Measurements from ENCODE around the gene OSBPL3.
"Not testable (repeated sequence)": the region's sequence is repeated elsewhere in the genome, so short reads cannot be mapped to it uniquely, and the experiment has no call there.

Gene OSBPL3

GRCh38 chr7:24916463-24917040 is 63.4 kb downstream of the OSBPL3 start:
- no peak for DNase-seq

GRCh38 chr7:24914465-24914859 is 65.5 kb downstream of the OSBPL3 start:
- DNase-seq, result no peak

GRCh38 chr7:24913801-24914464 is 66.0 kb downstream of the OSBPL3 start:
- no peak for DNase-seq

- no peak for DNase-seq
Observed at GRCh38 chr7:24912874-24913514, 67.0 kb downstream of the OSBPL3 start.

- DNase-seq, result no peak
Observed at GRCh38 chr7:24912424-24912823, 67.6 kb downstream of the OSBPL3 start.

GRCh38 chr7:24911213-24911603 is 68.8 kb downstream of the OSBPL3 start:
- no peak for DNase-seq

- DNase-seq, result no peak
Observed at GRCh38 chr7:24910551-24911212, 69.3 kb downstream of the OSBPL3 start.

GRCh38 chr7:24908727-24909126 is 71.3 kb downstream of the OSBPL3 start:
- DNase-seq, result no peak

- no peak for DNase-seq
Observed at GRCh38 chr7:24908166-24908565, 71.8 kb downstream of the OSBPL3 start.

GRCh38 chr7:24907311-24907886 is 72.6 kb downstream of the OSBPL3 start:
- DNase-seq, result no peak

GRCh38 chr7:24905996-24906770 is 73.8 kb downstream of the OSBPL3 start:
- no peak for DNase-seq

- not testable (repeated sequence) for DNase-seq
Observed at GRCh38 chr7:24903992-24904391, 76.0 kb downstream of the OSBPL3 start.

GRCh38 chr7:24903559-24903958 is 76.4 kb downstream of the OSBPL3 start:
- DNase-seq, result no peak

GRCh38 chr7:24902931-24903330 is 77.0 kb downstream of the OSBPL3 start:
- DNase-seq, result no peak

GRCh38 chr7:24902276-24902675 is 77.7 kb downstream of the OSBPL3 start:
- no peak for DNase-seq

- DNase-seq, result no peak
Observed at GRCh38 chr7:24899905-24900304, 80.1 kb downstream of the OSBPL3 start.

GRCh38 chr7:24899161-24899560 is 80.8 kb downstream of the OSBPL3 start:
- no peak for DNase-seq

GRCh38 chr7:24898691-24899090 is 81.3 kb downstream of the OSBPL3 start:
- DNase-seq, result no peak

- DNase-seq, result no peak
Observed at GRCh38 chr7:24896031-24896501, 83.9 kb downstream of the OSBPL3 start.

- DNase-seq, result no peak
Observed at GRCh38 chr7:24894429-24895221, 85.4 kb downstream of the OSBPL3 start.

GRCh38 chr7:24891311-24891735 is 88.7 kb downstream of the OSBPL3 start:
- no peak for DNase-seq

GRCh38 chr7:24889611-24890010 is 90.4 kb downstream of the OSBPL3 start:
- DNase-seq, result no peak

Measured in right forelimb (tissue), 1 donor.